NCI-H1930 (cell line): ENCODE measurements around the gene PRIM1.
"Not testable (repeated sequence)": the region's sequence is repeated elsewhere in the genome, so short reads cannot be mapped to it uniquely, and the experiment has no call there.

Experiments used
- DNase-seq, 2 experiments: peaks; one replicate each; lab custom pipeline; 2025; lab: John Stamatoyannopoulos, UW

Gene PRIM1

GRCh38 chr12:56760460-56760859 is 8.3 kb upstream of the PRIM1 start:
- no peak for DNase-seq

DNA sequence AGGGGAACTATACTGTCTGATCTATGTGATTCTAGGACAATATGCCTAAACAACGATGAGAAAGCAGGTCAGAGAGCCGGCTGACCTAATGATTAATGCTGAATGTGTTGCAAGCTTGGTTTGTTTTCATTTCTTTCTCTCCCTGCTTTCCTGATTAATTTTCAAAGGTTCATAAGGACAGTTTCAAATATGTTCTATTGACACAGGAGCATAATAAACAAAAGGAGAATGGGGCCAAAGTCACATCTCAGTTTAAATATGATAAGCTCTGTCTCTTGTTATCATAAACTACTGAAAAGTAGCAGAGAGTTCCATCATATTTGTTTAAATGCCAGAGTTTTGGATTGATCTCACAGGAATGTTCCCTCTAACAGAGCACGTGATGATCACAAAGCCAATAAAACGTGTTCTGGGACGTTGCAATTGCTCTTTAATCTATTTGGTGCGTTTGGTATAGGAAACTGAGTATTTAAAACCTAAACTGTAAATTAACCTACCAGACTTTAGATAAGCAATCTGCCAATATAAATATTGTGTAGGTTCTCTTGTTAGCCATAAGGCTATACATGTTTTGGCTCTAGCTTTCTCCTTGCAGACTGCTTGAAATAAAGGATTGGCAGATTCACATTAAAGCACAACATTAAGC is 7.3 kb upstream of the PRIM1 start:
- DNase-seq, result no peak

DNA sequence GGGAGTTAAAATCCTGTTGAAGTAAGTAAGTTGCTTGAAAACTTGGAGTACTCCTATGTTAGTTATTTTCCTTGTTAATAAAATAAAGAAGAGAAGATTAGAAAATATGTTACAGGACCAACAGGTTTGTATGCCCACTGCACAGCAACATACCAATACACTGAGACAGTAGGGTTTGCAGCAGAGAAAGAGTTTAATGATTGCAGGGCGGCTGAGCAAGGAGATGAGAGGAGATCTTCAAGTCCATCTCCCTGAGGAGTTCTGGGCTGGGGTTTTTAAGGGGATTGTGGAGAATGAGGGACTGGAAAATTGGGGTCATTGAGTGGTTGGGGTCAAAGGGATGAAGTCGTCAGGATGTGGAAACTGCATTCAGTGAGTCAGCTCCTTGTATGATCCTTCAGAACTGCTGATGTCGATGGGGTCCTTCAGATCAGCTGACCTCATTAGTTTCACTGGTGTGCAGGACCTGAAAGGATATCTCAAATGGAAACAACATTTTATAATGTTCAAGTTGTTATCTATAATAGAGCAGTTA is 6.7 kb upstream of the PRIM1 start:
- DNase-seq, result no peak

DNA sequence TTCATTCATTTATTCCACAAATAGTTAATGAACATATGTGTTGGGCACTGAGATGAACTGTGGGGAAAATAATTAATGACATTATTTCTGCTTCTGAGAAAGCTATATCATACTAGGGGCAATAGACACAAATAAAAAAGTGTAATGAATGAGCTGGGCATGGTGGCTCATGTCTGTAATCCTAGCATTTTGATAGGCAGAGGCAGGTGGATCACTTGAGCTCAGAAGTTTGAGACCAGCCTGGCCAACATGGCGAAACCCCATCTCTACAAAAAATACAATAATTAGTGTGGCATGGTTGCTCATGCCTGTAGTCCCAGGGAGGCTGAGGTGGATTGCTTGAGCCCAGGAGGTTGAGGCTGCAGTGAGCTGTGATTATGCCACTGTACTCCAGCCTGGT is 5.8 kb upstream of the PRIM1 start:
- not testable (repeated sequence) for DNase-seq

GRCh38 chr12:56753566-56753965 is 1.4 kb upstream of the PRIM1 start:
- DNase-seq, result no peak

DNA sequence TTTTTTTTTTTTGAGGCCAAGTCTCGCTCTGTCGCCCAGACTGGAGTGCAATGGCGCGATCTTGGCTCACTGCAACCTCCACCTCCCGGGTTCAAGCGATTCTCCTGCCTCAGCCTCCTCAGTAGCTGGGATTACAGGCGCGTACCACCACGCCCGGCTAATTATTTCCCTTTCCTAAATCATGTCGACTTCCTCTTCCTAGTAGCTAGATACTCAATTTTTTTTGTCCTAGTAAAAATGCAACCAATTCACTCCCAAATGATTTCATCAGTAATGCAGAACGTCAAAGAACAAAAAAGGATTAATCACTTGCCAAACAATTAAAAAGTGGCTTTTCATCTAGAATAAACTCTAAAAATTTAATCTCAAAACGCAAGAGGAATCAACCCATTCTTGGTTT is 1.5 kb downstream of the PRIM1 start:
- not testable (repeated sequence) for DNase-seq

GRCh38 chr12:56749853-56750252 is 2.3 kb downstream of the PRIM1 start:
- no peak for DNase-seq

GRCh38 chr12:56749359-56749758 is 2.8 kb downstream of the PRIM1 start:
- no peak for DNase-seq

- no peak for DNase-seq
Observed at GRCh38 chr12:56728139-56728861, 23.8 kb downstream of the PRIM1 start.

- not testable (repeated sequence) for DNase-seq
Observed at GRCh38 chr12:56726196-56726675, 25.9 kb downstream of the PRIM1 start.

DNA sequence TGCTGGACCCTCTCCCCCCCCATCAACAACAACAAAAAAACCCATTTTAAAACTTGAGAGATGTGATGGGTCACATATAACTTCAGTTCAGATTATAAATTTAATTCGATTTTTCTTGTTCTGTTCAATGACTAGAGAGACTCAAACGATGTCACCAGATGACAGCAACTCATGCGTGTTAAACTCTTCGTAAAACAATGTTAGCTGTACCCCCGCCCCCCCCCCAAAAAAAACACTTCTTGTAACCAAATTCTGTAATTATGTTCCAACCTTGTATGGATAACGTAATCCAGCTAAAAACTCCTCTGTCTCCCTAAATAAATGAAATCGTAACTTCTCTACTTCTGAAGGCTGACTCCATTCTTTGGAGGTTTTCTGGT is 26.4 kb downstream of the PRIM1 start:
- DNase-seq, result no peak

GRCh38 chr12:56724972-56725722 is 27.0 kb downstream of the PRIM1 start, which contains the start of gene NACA:
Gene NACA, minus strand, starts transcription at chr12:56725299. Its CDS starts 778 bp downstream, at chr12:56724521.
- DNase-seq, result peak; percentile 88 to 91

GRCh38 chr12:56724701-56724971 is 27.5 kb downstream of the PRIM1 start:
- DNase-seq, result no peak

DNA sequence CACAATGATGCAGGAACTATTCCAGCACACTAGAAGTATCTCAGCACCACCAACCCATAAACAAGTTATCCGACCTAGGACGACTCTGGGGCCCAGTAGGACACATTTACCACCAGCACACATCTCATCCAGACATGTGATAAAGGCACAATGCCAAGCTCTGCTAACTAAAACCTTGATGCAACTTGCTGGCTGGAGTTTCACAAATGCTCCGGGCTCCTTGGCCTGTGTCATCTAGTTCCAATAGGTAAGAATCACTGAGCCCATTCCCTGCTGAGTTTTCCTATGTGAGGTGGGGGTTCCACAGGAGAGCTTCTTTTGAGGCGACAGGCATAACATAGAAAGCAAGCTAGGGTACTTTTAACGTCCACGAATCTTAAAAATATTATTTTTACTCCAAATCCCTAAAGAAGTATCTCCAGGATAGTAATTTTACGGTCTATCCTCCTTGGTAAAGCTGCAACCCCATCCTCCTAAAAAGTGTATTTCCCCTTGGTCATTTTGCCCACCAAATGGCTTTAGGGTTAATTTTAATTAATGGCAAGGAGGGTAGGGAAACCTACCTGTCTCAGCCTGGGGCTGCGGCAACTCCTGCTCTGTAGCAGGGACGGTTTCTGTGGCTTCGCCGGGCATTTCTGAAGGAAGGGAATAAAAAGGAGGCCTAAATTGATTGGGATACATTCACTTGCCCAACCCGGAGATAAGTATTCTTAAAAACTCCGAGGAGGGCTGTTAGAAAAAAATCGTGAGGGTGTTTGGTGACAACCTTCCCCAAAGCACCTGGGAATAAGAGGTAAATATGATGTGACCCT is 28.0 kb downstream of the PRIM1 start:
- DNase-seq, result no peak

GRCh38 chr12:56723352-56723751 is 28.8 kb downstream of the PRIM1 start:
- DNase-seq, result no peak

DNA sequence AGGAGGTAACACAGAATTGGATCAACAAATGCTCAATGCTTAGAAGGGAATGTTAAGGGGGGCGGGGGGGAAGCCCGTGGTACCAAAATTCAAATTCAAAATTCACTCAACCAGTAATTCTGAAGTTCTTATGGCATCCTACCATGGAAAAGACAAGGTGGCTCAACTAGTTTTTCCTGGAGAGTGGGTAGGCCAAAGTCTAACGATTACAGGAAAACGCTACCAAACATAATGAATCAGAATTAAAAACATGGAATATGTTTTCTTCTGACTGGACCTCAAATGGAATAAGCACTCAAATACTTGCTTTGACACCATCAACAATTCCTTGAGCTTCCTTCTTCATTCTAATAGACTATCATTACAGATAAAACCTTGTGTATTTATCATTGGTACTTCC is 29.3 kb downstream of the PRIM1 start:
- DNase-seq, result no peak

- no peak for DNase-seq
Observed at GRCh38 chr12:56721721-56722120, 30.4 kb downstream of the PRIM1 start.

DNA sequence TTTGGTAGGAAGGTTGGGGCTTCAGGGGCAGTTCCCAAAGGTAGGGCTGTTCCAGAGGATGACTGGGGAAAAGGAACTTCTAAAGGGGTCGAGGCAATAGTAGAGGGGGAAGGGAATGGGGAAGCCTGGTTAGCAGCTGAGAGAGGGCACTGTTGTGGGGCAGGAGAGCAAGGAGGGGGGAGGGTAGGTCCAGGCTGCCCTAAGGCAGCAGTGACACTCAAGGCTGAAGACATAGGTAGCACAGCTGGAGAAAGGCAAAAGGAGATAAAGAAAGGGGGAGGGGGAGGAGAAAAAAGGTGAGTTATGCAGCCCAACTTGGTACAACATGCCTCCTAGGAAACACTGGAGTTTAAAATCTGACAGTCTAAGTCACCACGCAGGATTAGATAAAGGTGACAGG is 30.9 kb downstream of the PRIM1 start:
- no peak for DNase-seq

DNA sequence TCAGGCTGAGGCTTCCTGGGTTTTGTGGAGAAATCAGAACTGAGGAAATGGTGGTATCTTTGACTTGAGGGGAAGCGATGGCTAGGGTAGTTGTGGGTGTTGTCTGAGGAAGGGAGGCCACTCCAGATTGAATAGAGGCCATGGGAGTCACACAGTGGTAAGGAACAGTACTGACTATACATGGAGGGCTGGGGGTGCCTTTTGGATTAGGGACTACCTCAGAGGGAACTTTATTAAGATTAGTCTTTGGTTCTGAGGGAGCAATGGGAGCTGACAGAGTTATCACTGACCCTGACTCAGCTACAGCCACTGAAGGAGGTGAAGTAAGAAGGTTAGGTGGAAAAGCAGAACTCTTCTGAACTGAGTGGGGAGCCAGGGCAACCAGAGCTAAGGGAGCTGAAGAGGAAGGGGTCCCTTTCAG is 31.4 kb downstream of the PRIM1 start:
- DNase-seq, result no peak

DNA sequence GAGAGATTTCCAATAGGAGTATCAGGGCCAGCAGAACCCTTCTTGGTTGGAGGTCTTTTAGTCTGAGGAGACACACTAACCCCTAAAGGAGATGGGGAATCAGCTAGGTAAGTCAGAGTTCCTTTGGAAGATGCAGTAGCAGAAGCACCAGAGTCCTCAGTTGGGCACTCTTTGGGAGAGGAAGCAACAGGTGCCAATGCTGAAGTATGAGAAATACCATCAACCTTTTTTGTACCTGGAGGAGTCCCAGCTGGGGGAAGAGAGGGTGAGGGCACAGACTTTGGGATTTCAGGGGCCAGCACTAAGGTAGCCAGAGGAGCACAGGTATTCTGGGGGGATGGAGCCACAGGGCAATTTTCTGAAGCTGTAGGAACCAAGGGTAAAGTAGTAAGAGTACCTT is 33.1 kb downstream of the PRIM1 start:
- DNase-seq, result no peak

DNA sequence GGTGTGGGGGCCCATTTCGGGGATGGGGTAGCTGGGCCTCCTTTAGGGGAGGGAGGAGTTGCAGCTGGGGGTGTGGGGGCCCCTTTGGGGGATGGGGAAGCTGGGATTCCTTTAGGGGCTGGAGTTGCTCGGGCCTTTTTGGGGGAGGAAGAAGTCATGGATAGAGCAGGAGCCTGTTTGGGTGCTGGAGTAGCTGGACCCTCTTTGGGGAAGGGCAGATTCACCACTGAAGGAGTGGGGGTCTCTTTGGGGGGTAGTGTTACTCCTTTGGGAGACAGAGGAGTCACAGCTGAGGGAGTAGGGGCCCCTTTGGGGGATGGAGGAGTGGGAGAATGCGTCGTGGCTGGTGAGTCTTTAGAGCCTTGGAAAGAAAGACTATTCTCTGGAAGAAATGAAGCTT is 33.5 kb downstream of the PRIM1 start:
- no peak for DNase-seq

GRCh38 chr12:56718149-56718548 is 34.0 kb downstream of the PRIM1 start:
- no peak for DNase-seq
